DMS79 treated with DMSO at 0.1 percent for 48 hours (cell line): Measurements from ENCODE around the gene TACC3.

ENCODE experiments used
- DNase-seq: peaks from one replicate; lab custom pipeline; 2025; lab: John Stamatoyannopoulos, UW

Gene TACC3

GRCh38 chr4:1746919-1747602 lies 25.7 kb downstream of the TACC3 start:
- no peak for DNase-seq

GRCh38 chr4:1747603-1747967 lies 26.3 kb downstream of the TACC3 start:
- DNase-seq = no peak

DNA sequence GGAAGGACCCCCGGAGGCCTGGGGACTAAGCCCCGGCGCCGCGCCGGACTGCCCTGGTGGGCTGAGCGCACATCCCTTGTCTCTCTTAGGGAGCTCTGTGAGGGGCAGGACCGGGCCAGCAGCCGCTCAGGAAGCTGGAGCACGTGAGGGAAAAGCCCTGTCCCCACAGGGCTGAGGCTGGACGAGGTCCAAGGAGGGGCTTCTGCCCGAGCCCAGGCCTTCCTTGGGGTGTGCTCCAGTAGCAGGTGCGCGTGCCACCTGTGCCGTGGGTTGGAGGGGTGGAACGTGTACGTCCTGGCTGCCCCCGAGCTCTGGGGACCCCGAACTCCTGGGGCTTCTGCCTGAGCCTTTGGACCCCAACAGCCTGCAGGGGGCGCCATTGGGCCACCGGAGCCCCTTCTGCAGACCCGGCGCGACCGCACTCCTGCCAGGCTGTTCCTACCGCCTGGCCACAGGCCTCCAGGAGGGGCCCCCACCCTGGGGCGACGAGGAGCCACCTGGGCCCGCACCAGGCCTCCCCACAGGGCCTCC lies 27.2 kb downstream of the TACC3 start:
- peak; percentile 23 for DNase-seq

- no peak for DNase-seq
Measured at GRCh38 chr4:1749370-1749769, 28.0 kb downstream of the TACC3 start.

DNA sequence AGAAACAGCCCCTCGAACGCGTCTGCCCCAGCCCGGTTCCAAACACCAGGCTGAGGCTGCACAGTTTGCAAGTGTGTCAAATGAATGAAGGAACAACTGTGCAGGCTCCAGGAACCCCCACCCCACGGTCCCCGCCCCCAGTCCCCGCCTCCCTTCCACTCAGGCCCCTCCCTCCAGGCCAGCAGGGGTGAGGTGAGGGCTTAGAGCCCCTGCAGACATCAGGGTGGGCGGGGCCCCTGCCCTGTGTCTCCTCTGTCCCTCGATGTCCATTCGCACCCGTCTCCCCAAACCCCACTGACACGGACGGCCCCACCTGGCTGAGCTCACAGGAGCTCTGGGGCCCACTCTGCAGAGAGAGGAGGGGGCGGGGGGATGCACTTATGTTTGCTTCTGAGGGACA lies 28.5 kb downstream of the TACC3 start:
- no peak for DNase-seq

DNA sequence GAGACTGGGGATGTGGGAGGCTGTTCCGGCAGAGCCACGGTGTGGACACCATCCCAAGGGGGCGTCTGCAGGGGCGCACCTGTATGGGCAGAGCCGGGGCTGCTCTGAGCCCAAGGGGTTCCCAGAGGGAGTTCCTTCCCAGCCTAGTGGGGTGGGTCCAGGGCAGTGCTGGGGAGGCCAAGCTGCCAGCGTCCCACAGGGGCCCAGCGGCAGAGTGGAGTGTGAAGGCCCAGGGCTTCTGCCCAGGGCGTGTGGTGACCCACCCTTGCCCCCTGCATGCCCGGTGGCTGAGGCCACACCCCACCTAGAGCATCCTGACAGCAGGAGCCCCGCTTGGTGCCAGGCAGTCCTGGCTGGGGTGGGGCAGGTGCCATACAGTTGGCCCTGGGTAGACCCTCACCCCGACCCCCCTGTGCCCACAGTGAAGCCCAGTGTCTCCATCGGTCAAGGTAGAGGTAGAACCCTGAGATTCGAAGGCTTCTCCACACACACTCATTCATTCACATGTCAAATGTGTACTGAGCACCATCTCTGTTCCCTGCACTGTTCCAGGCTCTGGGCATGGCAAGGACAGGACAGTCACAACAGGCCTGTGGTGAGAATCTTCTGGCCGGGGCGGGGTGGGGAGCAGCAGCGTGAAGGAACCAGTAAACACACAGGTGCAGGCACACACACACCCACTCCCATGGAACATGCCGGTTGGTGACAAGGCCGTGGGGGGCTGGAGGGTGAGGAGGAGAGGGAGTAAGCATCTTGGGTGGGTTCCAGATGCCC lies 29.2 kb downstream of the TACC3 start:
- DNase-seq = no peak

DNA sequence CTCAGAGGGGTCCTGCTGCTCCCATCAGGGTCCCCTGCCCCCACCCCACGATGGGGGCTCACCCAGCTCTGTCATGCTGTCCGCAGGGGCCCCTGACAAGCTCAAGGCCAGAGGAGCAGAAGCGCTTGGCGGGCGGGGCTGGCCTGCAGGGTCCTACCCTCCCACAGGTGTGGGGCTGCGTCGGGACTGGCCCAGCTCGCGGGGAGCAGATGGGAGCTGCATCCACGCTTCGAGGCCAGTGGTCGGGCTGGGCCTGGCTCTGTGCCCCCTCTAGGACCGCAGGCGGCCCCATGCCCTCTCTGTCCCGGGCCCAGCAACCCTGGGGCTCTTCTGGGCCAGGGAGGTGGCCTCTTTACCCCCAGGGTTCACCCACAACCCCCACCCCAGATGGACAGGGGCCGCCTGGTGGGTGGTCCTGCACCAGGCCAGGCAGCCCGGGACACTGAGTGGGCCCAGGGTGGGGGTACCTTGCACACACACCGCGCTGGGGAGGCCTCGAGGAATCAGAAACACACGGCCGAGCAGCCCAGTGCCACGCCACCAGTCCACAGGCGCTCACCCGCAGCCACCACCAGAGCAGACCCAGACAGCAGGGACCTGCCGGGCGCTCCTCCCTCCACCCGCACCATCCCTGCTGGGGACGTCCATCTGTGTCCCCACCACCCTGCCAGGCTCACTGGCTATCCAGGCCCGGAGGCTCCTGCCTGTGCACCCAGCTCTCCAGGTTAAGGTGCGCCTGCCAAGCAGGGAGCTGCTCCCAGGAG lies 30.0 kb downstream of the TACC3 start:
- no peak for DNase-seq

GRCh38 chr4:1751919-1752283 lies 30.6 kb downstream of the TACC3 start:
- no peak for DNase-seq

- DNase-seq = peak; percentile 35
Measured at GRCh38 chr4:1752284-1753041, 31.1 kb downstream of the TACC3 start.

- DNase-seq = no peak
Measured at GRCh38 chr4:1753294-1753696, 32.0 kb downstream of the TACC3 start.

GRCh38 chr4:1753697-1754311 lies 32.5 kb downstream of the TACC3 start:
- DNase-seq = no peak

GRCh38 chr4:1754336-1754735 lies 33.0 kb downstream of the TACC3 start:
- no peak for DNase-seq

DNA sequence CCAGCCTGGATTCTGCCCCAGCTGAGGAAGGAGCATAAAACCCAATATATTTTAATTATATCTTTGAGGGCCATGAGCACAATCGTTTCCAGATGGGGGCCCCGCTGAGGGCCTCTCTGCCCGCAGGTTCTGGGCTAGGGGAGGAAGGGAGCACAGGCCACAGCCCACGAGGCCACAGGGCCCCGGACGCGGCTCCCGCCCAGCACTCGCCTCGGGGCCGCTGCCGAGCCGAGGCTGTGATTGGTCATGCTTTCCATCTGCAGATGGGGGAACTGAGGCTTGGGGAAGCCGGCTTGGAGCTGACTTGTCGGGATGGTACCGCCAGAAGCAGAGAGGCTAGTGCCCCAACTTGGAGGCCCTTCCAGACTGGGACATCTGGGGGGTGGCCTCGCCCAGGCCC lies 34.0 kb downstream of the TACC3 start:
- DNase-seq = no peak

DNA sequence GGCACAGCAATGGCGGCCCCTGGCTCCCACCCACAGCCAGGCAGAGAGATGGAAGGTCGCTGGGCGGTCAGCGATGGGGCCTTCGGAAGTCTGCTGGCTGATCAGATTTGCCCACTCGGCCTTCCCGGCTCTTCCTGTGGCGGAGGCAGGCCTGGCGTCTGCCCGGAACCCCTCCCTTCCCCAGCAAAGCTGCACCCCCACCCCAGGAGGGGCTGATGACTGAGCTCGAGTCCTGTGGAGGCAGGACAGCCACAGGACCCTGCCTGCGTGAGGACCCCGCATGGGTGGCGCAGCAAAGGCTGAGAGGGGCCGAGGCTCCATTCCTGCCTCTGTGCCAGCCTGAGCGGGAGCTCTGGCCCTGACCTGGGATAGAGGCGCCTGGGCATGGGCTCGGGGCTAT lies 34.8 kb downstream of the TACC3 start:
- no peak for DNase-seq

DNA sequence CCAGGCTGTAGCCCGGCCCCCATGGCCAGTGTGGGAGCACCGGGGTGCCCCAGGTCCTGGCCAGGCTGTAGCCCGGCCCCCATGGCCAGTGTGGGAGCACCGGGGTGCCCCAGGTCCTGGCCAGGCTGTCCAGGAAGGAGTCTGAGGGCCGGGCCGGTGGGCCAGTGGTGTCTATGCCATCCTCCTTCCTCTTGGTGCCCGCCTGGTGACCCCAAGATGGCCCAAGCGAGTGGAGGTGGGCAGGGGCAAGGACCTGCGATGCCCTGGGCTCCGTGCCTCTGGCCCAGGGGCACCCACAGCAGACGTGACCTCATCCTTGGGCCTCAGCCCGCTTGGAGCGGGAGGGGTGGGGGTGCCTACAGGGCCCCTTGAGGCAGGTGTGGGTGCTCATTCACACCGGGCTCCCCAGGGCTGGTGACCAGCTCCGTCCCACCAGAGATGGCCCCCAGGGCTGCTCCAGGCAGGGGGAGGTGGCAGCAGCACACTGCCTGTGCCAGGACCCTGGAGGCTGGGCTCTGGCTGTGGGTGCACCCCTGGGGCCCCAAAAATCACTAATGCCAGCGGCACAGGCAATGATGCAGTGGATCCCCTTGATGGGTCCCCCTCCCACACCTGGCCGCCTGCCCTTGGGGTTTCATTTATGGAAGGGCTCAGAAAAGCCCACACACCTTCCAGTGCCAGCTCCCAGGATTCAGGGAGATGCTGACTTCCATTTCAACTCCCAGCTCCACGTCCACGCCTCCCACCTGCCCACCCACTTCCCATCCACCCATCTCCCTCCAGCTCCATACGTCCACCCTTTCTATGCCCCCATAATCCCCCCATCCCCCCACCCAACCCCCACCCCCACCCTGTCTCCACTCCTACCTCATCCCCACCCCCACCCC lies 35.8 kb downstream of the TACC3 start:
- no peak for DNase-seq

GRCh38 chr4:1757836-1758235 lies 36.5 kb downstream of the TACC3 start:
- no peak for DNase-seq

DNA sequence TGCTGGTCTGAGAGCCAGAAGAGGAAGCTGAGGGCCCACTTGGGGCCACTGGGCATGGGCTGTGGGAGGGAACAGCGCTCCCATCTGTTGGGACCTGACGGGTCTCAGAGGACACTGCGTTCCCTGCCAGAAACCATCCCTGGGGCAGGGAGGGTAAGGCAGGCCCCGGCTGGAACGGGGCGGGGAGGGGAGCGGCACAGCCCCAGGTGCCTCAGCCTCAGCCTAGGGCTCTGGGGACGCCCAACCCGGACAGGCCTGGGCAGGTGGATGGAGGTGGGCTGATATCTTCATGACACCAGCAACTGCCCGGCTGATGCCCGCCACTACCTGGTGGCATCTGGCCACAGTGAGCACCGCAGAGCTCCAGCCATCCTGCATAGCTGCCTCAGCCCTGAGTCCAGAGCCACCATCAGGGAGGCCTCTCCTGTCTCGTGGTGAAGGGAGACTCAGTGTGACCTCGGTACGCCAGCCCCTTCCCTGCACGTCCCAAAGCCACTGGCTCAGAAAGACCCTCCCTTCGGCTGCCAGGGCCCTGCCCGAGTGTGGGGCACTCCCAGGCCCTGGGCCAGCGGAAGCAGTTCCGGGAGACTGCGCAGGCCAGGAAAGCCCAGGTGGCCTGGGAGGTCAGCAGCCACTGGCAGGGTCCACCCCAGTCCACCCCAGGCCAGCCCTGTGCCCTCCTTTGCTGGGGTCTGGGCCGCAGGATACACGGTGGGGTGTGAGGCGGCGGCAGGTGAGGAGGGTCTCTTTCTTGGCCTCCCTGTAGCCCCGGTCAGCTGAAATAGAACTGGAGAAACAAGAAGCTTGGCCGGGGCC lies 37.2 kb downstream of the TACC3 start:
- DNase-seq = no peak

- DNase-seq = no peak
Measured at GRCh38 chr4:1759170-1759817, 38.0 kb downstream of the TACC3 start.

DNA sequence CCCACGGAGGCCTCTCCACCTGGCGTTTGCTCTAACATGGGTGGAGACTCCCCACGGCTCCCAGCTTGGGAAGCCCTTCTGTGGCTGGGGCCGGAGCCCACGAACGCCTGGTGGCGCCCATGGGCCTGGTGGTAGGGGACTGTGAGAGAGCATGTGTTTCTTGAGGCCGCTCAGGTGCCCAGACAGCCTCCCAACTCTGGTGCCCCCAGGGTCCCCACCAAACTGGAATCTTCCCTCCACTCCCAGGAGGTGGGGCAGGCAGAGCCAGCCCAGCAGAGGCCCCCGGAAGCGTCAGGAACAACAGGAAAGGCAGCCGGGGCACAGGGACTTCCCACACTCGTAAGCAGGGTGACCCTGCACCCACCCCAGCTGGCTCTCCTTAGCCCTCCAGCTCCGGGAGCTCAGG lies 38.5 kb downstream of the TACC3 start:
- DNase-seq = no peak
